H1 (cell line): ENCODE data around the gene JAK2. TPM values are rescaled to one million over a fixed set of nuclear protein-coding genes. Genes with fewer than 3 reads are reported as not detected.

Experiments
- CTCF ChIA-PET: fragments of 300-600 bp; sonication (Branson Sonifier 250); formaldehyde crosslinking; loops from one replicate; lab custom pipeline; 2021; ENCODE audit not compliant: partially characterized antibody; lab: Charles Lee
- POLR2A ChIA-PET: fragments of 300-600 bp; sonication (Branson Sonifier 250); formaldehyde crosslinking; loops from one replicate; lab custom pipeline; 2021; ENCODE audit warnings: inconsistent platforms; ENCODE audit not compliant: partially characterized antibody; lab: Charles Lee
- DNase-seq, 2 experiments: peaks; one replicate each; pipeline versions ENCODE4 v3.0.0 to v3.0.0-alpha.2; 2010 to 2022; ENCODE audit warnings: low spot score in 2 of 2, low read depth in 1 of 2, mixed read lengths in 1 of 2
- FAIRE-seq: peaks from 2 replicates; lab custom pipeline; 2011; peaks lifted over from hg19 to GRCh38; lab: Jason Lieb, UNC
- H2AFZ ChIP-seq: 2 replicates; pipeline ENCODE4 v1.8.1; 2012; ENCODE audit warnings: low read length, inconsistent platforms
- H2AK5ac ChIP-seq: 2 replicates; pipeline ENCODE4 v1.6.1; 2013; ENCODE audit warnings: low read depth, low read length
- H2BK120ac ChIP-seq: replicated peaks from 2 replicates; pipeline ENCODE3; 2013; ENCODE audit warnings: low read depth, low read length, inconsistent platforms
- H2BK12ac ChIP-seq: 2 replicates; pipeline ENCODE4 v1.6.1; 2013; ENCODE audit warnings: low read depth, low read length
- H2BK15ac ChIP-seq: 2 replicates; pipeline ENCODE4 v1.6.1; 2013; ENCODE audit warnings: low read length
- H2BK20ac ChIP-seq: 2 replicates; pipeline ENCODE4 v1.6.1; 2013; ENCODE audit warnings: low read length
- H2BK5ac ChIP-seq: 2 replicates; pipeline ENCODE4 v1.6.1; 2013; ENCODE audit warnings: low read depth, low read length
- H3K14ac ChIP-seq: 2 replicates; pipeline ENCODE4 v1.6.1; 2013; ENCODE audit warnings: inconsistent platforms; ENCODE audit not compliant: insufficient read length
- H3K18ac ChIP-seq: 2 replicates; pipeline ENCODE4 v1.6.1; 2013; ENCODE audit warnings: low read length; ENCODE audit errors: extremely low read depth
- H3K23ac ChIP-seq: 2 replicates; pipeline ENCODE4 v1.6.1; 2013; ENCODE audit warnings: inconsistent platforms; ENCODE audit not compliant: insufficient read length
- H3K23me2 ChIP-seq: 2 replicates; pipeline ENCODE4 v1.6.1; 2013; ENCODE audit warnings: low read depth, low read length
- H3K27ac ChIP-seq: 2 replicates; pipeline ENCODE4 v1.6.1; 2011; ENCODE audit warnings: low read depth, low read length, inconsistent platforms
- H3K27me3 ChIP-seq, 4 experiments: replicated peaks in 1 of 4; 1 replicate in 1 of 4; 2 replicates in 3 of 4; pipeline versions ENCODE4 v1.6.1 to v1.8.1; 2011 to 2013; ENCODE audit warnings: low read length in 3 of 4, mild to moderate bottlenecking in 3 of 4, inconsistent platforms in 2 of 4, mixed read lengths in 2 of 4, moderate library complexity in 1 of 4; ENCODE audit not compliant: control insufficient read depth in 3 of 4, insufficient read depth in 3 of 4; ENCODE audit errors: extremely low read depth in 1 of 4
- H3K36me3 ChIP-seq, 4 experiments: 2 replicates each; pipeline versions ENCODE4 v1.6.1 to v1.8.1; 2011 to 2013; ENCODE audit warnings: mild to moderate bottlenecking in 4 of 4, low read length in 3 of 4, moderate library complexity in 2 of 4, control low read depth in 1 of 4, inconsistent platforms in 1 of 4; ENCODE audit not compliant: insufficient read depth in 4 of 4, control insufficient read depth in 2 of 4
- H3K4ac ChIP-seq: replicated peaks from 2 replicates; pipeline ENCODE3; 2013; ENCODE audit warnings: low read length, low read depth, mixed read lengths, inconsistent platforms; ENCODE audit not compliant: insufficient read length
- H3K4me1 ChIP-seq, 4 experiments: replicated peaks in 1 of 4; 1 replicate in 1 of 4; 2 replicates in 3 of 4; pipeline versions ENCODE4 v1.6.1 to v1.8.1; 2011 to 2013; ENCODE audit warnings: low read length in 3 of 4, inconsistent platforms in 2 of 4, mixed read lengths in 1 of 4; ENCODE audit not compliant: insufficient read depth in 4 of 4, control insufficient read depth in 3 of 4
- H3K4me2 ChIP-seq, 2 experiments: 2 replicates each; pipeline versions ENCODE4 v1.6.1 to v1.8.1; 2011 to 2013; ENCODE audit warnings: low read depth in 2 of 2, low read length in 2 of 2, control low read depth in 1 of 2, inconsistent platforms in 1 of 2, mild to moderate bottlenecking in 1 of 2; ENCODE audit not compliant: insufficient read depth in 1 of 2
- H3K4me3 ChIP-seq, 4 experiments: fragments of 200-600, 300-600 bp in 1 of 4; sonication (generic), shearing (Covaris generic), sonication (Bioruptor Twin) in 1 of 4; 2 replicates each; pipeline versions ENCODE4 v1.5.1 to v1.8.1; 2011 to 2016; ENCODE audit warnings: low read length in 4 of 4, low read depth in 3 of 4, control low read depth in 2 of 4, inconsistent platforms in 2 of 4, mild to moderate bottlenecking in 2 of 4, mixed read lengths in 1 of 4, moderate library complexity in 1 of 4; ENCODE audit not compliant: insufficient read depth in 2 of 4; ENCODE audit errors: extremely low read depth in 1 of 4
- H3K56ac ChIP-seq: replicated peaks from 2 replicates; pipeline ENCODE3; 2013; ENCODE audit warnings: low read depth, mild to moderate bottlenecking, mixed read lengths, low read length, inconsistent platforms; ENCODE audit not compliant: insufficient read length
- H3K79me1 ChIP-seq: 2 replicates; pipeline ENCODE4 v1.6.1; 2013; ENCODE audit warnings: low read depth, low read length, control low read depth
- H3K79me2 ChIP-seq, 2 experiments: 2 replicates each; pipeline versions ENCODE4 v1.6.1 to v1.8.1; 2012 to 2013; ENCODE audit warnings: low read length in 2 of 2, mild to moderate bottlenecking in 2 of 2, inconsistent platforms in 1 of 2; ENCODE audit not compliant: insufficient read depth in 2 of 2, control insufficient read depth in 1 of 2
- H3K9ac ChIP-seq, 4 experiments: replicated peaks in 1 of 4; 1 replicate in 1 of 4; 2 replicates in 3 of 4; pipeline versions ENCODE4 v1.6.1 to v1.8.1; 2011 to 2013; ENCODE audit warnings: low read depth in 3 of 4, low read length in 3 of 4, control low read depth in 2 of 4, mild to moderate bottlenecking in 2 of 4, moderate library complexity in 2 of 4, inconsistent platforms in 1 of 4; ENCODE audit errors: extremely low read depth in 1 of 4
- H3K9me3 ChIP-seq, 2 experiments: 2 replicates each; pipeline versions ENCODE4 v1.6.1 to v1.8.1; 2012 to 2013; ENCODE audit warnings: mild to moderate bottlenecking in 2 of 2, moderate library complexity in 2 of 2, control low read depth in 1 of 2, inconsistent platforms in 1 of 2, low read depth in 1 of 2, low read length in 1 of 2, mixed read lengths in 1 of 2; ENCODE audit not compliant: insufficient read depth in 2 of 2
- H4K20me1 ChIP-seq, 2 experiments: replicated peaks in 1 of 2; 2 replicates each; pipeline versions ENCODE3 to v1.8.1; 2011 to 2013; ENCODE audit warnings: inconsistent platforms in 2 of 2, low read length in 2 of 2, mild to moderate bottlenecking in 1 of 2; ENCODE audit not compliant: insufficient read depth in 2 of 2, control insufficient read depth in 1 of 2
- H4K5ac ChIP-seq: 2 replicates; pipeline ENCODE4 v1.6.1; 2013; ENCODE audit warnings: low read length, low read depth, mixed read lengths, inconsistent platforms; ENCODE audit not compliant: insufficient read length
- H4K8ac ChIP-seq: 2 replicates; pipeline ENCODE4 v1.8.0; 2013; ENCODE audit warnings: mild to moderate bottlenecking, moderate library complexity, low read length, inconsistent platforms; ENCODE audit not compliant: insufficient read depth; ENCODE audit errors: extremely low read depth
- H4K91ac ChIP-seq: replicated peaks from 2 replicates; pipeline ENCODE3; 2013; ENCODE audit warnings: low read length, mixed read lengths, inconsistent platforms; ENCODE audit not compliant: insufficient read length
- ASH2L ChIP-seq: fragments of 200-600, 300-600 bp; sonication (generic); IDR thresholded peaks from one replicate; pipeline ENCODE4 v1.7.1; 2017; ENCODE audit warnings: low read length
- BACH1 ChIP-seq: IDR thresholded peaks from 2 replicates; pipeline ENCODE4 v1.6.1; 2012; ENCODE audit warnings: low read length, improper control_type of control experiment
- CHD2 ChIP-seq: IDR thresholded peaks from 2 replicates; pipeline ENCODE4 v1.6.1; 2012; ENCODE audit warnings: low read length, improper control_type of control experiment
- GTF2F1 ChIP-seq: IDR thresholded peaks from 2 replicates; pipeline ENCODE4 v1.6.1; 2012; ENCODE audit warnings: low read depth, low read length, improper control_type of control experiment, borderline replicate concordance
- RAD21 ChIP-seq, 2 experiments: IDR thresholded peaks in 1 of 2; conservative IDR thresholded peaks in 1 of 2; 2 replicates each; pipeline ENCODE4 v1.6.1; 2011; ENCODE audit warnings: low read depth in 2 of 2, low read length in 2 of 2, improper control_type of control experiment in 1 of 2, inconsistent platforms in 1 of 2, mild to moderate bottlenecking in 1 of 2, moderate library complexity in 1 of 2
- SIRT6 ChIP-seq: IDR thresholded peaks from one replicate; pipeline ENCODE4 v1.7.1; 2012; ENCODE audit warnings: low read length, inconsistent platforms
- TCF12 ChIP-seq: IDR thresholded peaks from 2 replicates; pipeline ENCODE4 v1.6.1; 2011; ENCODE audit warnings: low read depth, mild to moderate bottlenecking, low read length
- TEAD4 ChIP-seq: IDR thresholded peaks from 2 replicates; pipeline ENCODE4 v1.6.1; 2012; ENCODE audit warnings: low read depth, low read length, inconsistent platforms, mixed read lengths
- ZNF274 ChIP-seq: IDR thresholded peaks from 2 replicates; pipeline ENCODE4 v1.7.0; 2012; ENCODE audit warnings: low read length, borderline replicate concordance; ENCODE audit errors: extremely low read depth
- WGBS, 2 experiments: shearing (Covaris generic) in 1 of 2; methylation state at CpG; one replicate each; pipeline versions ENCODE4 v1.1.6 to v1.1.7; 2013 to 2015; ENCODE audit warnings: low lambda C conversion rate in 2 of 2, mixed read lengths in 2 of 2, inconsistent platforms in 1 of 2, low coverage in 1 of 2, missing lambda C conversion rate in 1 of 2; ENCODE audit not compliant: insufficient replicate concordance in 2 of 2, insufficient coverage in 1 of 2, insufficient read length in 1 of 2; ENCODE audit errors: extremely low coverage in 1 of 2, missing lambda C conversion rate in 1 of 2; 5-methylcytosine and 5-hydroxymethylcytosine counted together
- polyA plus RNA-seq, 7 experiments: library from polyadenylated mRNA; depleted of rRNA in 3 of 7; stranded (reverse) in 5 of 7; unstranded in 2 of 7; fragments of >200 nt in 5 of 7; fragments of 200-250 nt in 2 of 7; gene quantifications; 1 replicate in 5 of 7; 2 replicates in 1 of 7; 4 replicates in 1 of 7; pipeline versions ENCODE4 v1.2.1 to v1.2.3, GENCODE V29; 2011 to 2013; ENCODE audit warnings: missing spikeins in 2 of 7, mixed read lengths in 2 of 7
- total RNA-seq: library from RNA; stranded (reverse); fragmentation: NEBNext Ultra II Directional; extraction: Animal tissue kit (Norgen Biotek cat#: 25700); gene quantifications from 2 replicates; pipeline ENCODE4 v1.2.1, GENCODE V29; 2021
- TF ChIP-seq, protein P1 (sequence below), 3 experiments: IDR thresholded peaks; 1 replicate in 2 of 3; 2 replicates in 1 of 3; pipeline versions ENCODE4 v1.5.1 to v1.6.1; 2011; ENCODE audit warnings: low read length in 3 of 3, mild to moderate bottlenecking in 3 of 3, inconsistent platforms in 2 of 3, low read depth in 1 of 3, moderate library complexity in 1 of 3; ENCODE audit not compliant: insufficient read depth in 1 of 3; ENCODE audit errors: control extremely low read depth in 1 of 3
- TF ChIP-seq, protein P2 (sequence below): IDR thresholded peaks from 2 replicates; pipeline ENCODE4 v1.6.1; 2011; ENCODE audit warnings: low read length, improper control_type of control experiment

Gene JAK2
- total and polyA plus RNA-seq, 2 of the 8 experiments (the other 6 are each of a cell fraction or from before 2014, with no cell fraction given) = 0.50 to 2.1 TPM

DNA sequence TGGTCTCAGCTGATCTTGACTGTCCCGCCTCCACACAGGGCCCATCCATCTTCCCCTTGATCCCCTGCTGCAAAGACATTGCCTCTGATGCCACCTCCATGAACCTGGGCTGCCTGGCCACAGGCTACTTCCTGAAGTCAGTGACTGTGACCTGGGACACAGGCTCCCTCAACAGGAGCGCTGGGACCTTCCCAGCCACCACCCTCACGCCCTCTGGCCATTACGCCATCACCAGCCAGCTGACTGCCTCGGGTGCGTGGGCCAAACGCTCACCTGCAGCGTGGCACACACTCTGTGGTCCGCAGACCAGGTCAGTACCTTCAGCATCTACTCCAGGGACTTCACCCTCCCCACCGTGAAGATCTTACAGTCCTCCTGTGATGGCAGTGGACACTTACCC is 128.5 kb downstream of the JAK2 start:
- Histone ChIP-seq H3K23me2 (no peaks in the 10 kb centered on the region), H3K36me3 (peaks cover 0 to 5% (median 0%) of the 10 kb centered on the region in 4 experiments; a peak in 1 of 8 replicates), H2AFZ (no peak overlapping the region), H2AK5ac (no peak overlapping the region), H3K18ac (no peak overlapping the region), H3K79me2 (no peaks in the 10 kb centered on the region), H2BK12ac (no peak overlapping the region), H3K27ac (no peak overlapping the region), H3K23ac (no peak overlapping the region), H3K9me3 (peaks cover 0 to 11% of the 10 kb centered on the region in 2 experiments; a peak in 1 of 4 replicates), H4K8ac (no peak overlapping the region), H4K5ac (no peak overlapping the region), H3K4me3 (no peak overlapping the region), H3K56ac (no peak overlapping the region), H2BK20ac (no peak overlapping the region), H3K4me2 (no peak overlapping the region), H2BK120ac (no peak overlapping the region), H4K91ac (no peak overlapping the region), H3K79me1 (no peaks in the 10 kb centered on the region), H3K9ac (no peak overlapping the region), H3K14ac (no peak overlapping the region), H2BK15ac (no peak overlapping the region), H2BK5ac (no peak overlapping the region), H3K4me1 (no peaks in the 10 kb centered on the region), H3K4ac (no peak overlapping the region), H3K27me3 (no peaks in the 10 kb centered on the region), H4K20me1 (no peaks in the 10 kb centered on the region)
- DNase-seq (no peak), FAIRE-seq (no peak)
- whole genome bisulfite sequencing, 2 experiments = 93% methylated on average over 10 of the region's 10 CpGs; no CpG with 5 or more reads in 1 of the 2 experiments
- ChIA-PET CTCF (interaction anchor here (1.0 kb wide), 1 partner anchor 31 kb away, joined by 3 read pairs; no protein-coding TSS in a partner anchor), POLR2A (no interaction called here)
- TF ChIP-seq CHD2 = no peak
- TF ChIP-seq BACH1 = no peak
- no peak for TF ChIP-seq RAD21 (IDR thresholded peaks at IDR 0.05 in 1 of 2, conservative IDR thresholded peaks at IDR 0.05 in 1 of 2; ENCODE audit: low read depth in 2 of 2, low read length in 2 of 2)
- no peak for TF ChIP-seq ASH2L
- no peak for TF ChIP-seq TEAD4
- TF ChIP-seq SIRT6 = no peak
- TF ChIP-seq TCF12 = no peak
- TF ChIP-seq, protein P1, sequence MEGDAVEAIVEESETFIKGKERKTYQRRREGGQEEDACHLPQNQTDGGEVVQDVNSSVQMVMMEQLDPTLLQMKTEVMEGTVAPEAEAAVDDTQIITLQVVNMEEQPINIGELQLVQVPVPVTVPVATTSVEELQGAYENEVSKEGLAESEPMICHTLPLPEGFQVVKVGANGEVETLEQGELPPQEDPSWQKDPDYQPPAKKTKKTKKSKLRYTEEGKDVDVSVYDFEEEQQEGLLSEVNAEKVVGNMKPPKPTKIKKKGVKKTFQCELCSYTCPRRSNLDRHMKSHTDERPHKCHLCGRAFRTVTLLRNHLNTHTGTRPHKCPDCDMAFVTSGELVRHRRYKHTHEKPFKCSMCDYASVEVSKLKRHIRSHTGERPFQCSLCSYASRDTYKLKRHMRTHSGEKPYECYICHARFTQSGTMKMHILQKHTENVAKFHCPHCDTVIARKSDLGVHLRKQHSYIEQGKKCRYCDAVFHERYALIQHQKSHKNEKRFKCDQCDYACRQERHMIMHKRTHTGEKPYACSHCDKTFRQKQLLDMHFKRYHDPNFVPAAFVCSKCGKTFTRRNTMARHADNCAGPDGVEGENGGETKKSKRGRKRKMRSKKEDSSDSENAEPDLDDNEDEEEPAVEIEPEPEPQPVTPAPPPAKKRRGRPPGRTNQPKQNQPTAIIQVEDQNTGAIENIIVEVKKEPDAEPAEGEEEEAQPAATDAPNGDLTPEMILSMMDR (IDR thresholded peaks at IDR 0.05; ENCODE audit: control extremely low read depth in 1 of 3, insufficient read depth in 1 of 3, low read depth in 1 of 3, low read length in 3 of 3) = no peak
- TF ChIP-seq, protein P2, sequence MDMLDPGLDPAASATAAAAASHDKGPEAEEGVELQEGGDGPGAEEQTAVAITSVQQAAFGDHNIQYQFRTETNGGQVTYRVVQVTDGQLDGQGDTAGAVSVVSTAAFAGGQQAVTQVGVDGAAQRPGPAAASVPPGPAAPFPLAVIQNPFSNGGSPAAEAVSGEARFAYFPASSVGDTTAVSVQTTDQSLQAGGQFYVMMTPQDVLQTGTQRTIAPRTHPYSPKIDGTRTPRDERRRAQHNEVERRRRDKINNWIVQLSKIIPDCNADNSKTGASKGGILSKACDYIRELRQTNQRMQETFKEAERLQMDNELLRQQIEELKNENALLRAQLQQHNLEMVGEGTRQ = no peak
- no peak for TF ChIP-seq ZNF274
- no peak for TF ChIP-seq GTF2F1
